GM12891 (cell line): Measurements from ENCODE around the gene ATP5MC2.

ENCODE experiments used
- PAX5 ChIP-seq: IDR thresholded peaks from 2 replicates; pipeline ENCODE4 v1.6.1; 2011; ENCODE audit warnings: low read length, moderate library complexity, mild to moderate bottlenecking; ENCODE audit not compliant: insufficient read depth, severe bottlenecking
- POLR2A ChIP-seq: IDR thresholded peaks from 2 replicates; pipeline ENCODE4 v1.6.1; 2011; ENCODE audit warnings: low read depth, low read length, control low read depth
- POLR2AphosphoS5 ChIP-seq: IDR thresholded peaks from 2 replicates; pipeline ENCODE4 v1.6.1; 2011; ENCODE audit warnings: low read depth, low read length, control low read depth
- POU2F2 ChIP-seq: IDR thresholded peaks from 2 replicates; pipeline ENCODE4 v1.6.1; 2011; ENCODE audit warnings: low read depth, mild to moderate bottlenecking, control low read depth, low read length, moderate library complexity
- SPI1 ChIP-seq: IDR thresholded peaks from 2 replicates; pipeline ENCODE4 v1.6.1; 2011; ENCODE audit warnings: low read depth, low read length, control low read depth
- TAF1 ChIP-seq: IDR thresholded peaks from 2 replicates; pipeline ENCODE4 v1.6.1; 2011; ENCODE audit warnings: low read depth, low read length, control low read depth

DNA sequence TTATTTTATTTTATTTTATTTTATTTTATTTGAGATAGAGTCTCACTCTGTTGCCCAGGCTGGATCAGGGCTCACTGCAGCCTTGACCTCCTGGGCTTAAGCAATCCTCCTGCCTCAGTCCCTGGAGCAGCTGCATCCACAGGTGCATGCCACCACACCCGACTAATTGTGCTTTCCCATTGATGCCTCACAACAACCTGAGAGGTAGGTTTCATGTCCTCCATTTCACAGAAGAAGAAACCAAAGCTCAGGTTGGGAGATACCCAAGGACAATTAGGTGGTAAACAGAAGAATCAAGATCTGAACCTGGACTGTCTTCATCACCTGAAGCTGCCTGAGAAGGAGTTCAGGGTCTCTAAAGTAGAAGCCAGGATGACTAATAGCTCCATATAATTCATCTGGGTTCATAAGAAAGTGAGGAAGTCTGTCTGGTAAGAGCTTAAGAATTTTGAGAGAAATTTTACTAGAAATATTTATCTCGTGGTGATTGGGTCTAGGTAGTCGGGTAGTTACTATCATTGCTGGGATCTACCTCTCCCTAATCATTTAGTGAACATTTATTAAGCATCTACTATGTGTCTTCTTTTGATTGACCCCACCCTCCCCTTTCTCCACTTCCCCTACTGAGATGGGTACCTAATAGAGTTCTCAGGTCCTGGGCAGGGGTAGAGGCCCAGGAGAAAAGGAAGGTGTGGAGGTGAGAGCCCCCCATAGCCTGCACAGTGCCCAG is 23.2 kb upstream of the ATP5MC2 start:
- no peak for TF ChIP-seq TAF1
- TF ChIP-seq POLR2A, result no peak
- no peak for TF ChIP-seq POLR2AphosphoS5
- no peak for TF ChIP-seq SPI1
- TF ChIP-seq POU2F2, result no peak
- TF ChIP-seq PAX5, result no peak
